K562 treated with DMSO at 1 percent for 12 hours (cell line): ENCODE data around the gene NALF2. TPM values are rescaled to one million over a fixed set of nuclear protein-coding genes. Genes with fewer than 3 reads are reported as not detected.

Experiments
- total RNA-seq: library from RNA; unstranded; fragments of 300-600 nt; gene quantifications from 2 replicates; pipeline ENCODE4 v1.2.3, GENCODE V29; 2022; ENCODE audit not compliant: insufficient read depth

Gene NALF2
- not detected in 2 replicates for total RNA-seq

DNA sequence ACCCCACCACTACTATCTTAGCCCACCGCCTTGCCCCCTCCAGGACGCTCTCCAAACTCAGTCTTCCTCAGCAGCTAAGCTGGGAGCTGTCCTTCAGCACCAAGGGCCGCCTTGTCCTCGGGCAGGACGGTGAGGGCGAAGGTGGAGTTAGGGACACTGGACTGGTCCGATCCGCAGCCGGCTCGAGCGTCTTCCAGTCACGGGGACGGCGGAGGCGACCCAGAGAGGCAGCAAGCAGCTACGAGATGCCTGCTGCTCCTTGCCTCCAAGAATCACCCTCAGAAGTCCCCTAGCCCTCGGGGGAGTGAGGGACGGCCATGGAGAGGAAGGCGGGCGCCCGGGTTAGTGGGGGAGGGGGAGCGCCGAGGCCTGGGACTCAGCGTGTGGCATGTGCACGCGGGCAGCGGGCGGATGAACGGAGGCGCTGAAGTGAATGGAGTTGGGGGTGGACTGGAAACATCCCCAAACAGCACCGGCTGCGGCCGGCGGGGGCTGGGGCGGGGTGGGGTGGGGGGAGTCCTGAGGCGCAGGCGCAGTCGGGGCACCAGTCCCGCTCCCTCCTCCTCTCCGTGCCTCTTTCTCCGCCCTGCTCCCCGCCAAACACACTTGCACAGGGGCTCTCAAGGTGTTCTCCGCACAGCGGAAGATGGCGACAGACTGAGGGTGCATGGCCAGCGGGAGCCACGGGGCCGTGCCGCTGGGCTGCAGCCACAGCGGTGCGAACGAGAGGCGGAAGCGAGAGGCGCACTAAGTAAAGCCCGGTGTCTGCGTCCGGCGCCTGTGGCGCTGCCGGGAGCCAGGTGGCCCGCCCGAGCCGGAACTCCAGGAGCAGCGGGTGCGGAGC, at the start of gene NALF2:
Gene NALF2 (plus strand): TSS at position 545 of the 844 bp plus-strand sequence. CDS start 957 bp downstream, outside the sequence.

Other genes with a start within 250 kb of the NALF2 start
- gene EDA, start 111.8 kb downstream of the NALF2 start, total RNA-seq: 0.33 TPM in 1 of 2 replicates, not detected in the other